SK-N-MC (cell line): ENCODE data around the gene CUL9.

Experiments
- EZH2 ChIP-seq: fragments of 200-600 bp; sonication (generic); IDR thresholded peaks from one replicate; pipeline ENCODE4 v1.6.1; 2017; ENCODE audit warnings: antibody characterized with exemption
- FOXP2 ChIP-seq: optimal IDR thresholded peaks from 2 replicates; pipeline ENCODE3; 2011; ENCODE audit warnings: mild to moderate bottlenecking, moderate library complexity; ENCODE audit not compliant: insufficient read depth; ENCODE audit errors: extremely low read length, control extremely low read depth
- POLR2AphosphoS5 ChIP-seq: IDR thresholded peaks from 2 replicates; pipeline ENCODE4 v1.6.1; 2012; ENCODE audit warnings: mild to moderate bottlenecking, low read depth, low read length, borderline replicate concordance

DNA sequence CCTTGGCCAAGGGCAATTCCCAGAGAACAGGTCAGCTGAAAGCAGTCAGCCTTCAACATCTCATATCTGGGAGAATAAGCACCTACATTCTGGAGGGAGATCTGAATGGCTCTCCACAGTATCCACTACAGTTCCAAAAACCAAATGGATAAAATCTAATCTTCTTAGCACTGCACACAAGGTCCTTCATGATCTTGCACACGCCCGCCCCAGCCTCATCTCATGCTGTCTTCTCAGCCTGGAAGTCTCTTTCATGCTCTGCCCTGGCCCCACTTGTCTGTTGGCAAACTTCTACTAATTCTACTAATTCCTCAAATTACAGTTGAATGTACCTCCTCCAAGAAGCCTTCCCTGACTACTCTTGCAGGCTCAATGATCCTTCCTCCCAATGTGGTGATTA is 59.5 kb downstream of the CUL9 start:
- TF ChIP-seq POLR2AphosphoS5 (no peak), EZH2 (no peak), FOXP2 (no peak)
